ENCODE measurements around the gene LILRA2. TPM values are rescaled to one million over a fixed set of nuclear protein-coding genes. Genes with fewer than 3 reads are reported as not detected.

LILRA2 gene
- total and polyA plus RNA-seq, 10 of the 15 experiments (the other 5 are each of a cell fraction or from before 2014, with no cell fraction given) = 0.16 to 1.8 (median 0.43) TPM

DNA sequence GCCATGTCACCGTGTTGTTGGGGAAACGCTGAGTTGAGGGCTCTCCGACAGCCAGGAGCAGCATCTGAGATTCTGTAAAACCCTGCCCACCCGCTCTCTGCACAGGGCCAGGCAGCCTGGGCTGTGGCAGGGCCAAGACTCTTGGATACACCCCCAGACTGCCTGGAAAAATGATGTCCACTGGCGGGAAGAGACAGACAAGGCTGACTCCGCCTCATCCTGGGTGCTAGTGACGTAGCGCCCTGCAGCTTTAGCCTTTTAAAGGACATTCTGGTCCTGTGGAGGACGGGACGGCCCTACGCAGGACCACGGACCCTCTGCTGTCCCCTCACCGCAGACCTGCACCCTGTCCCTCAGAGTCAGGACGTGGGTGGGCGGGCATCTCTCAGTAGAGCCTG, 20.7 kb upstream of the LILRA2 start:
- intact Hi-C loops (cut with micrococcal nuclease; ENCODE audit: unreplicated experiment) = loop anchor here (5.0 kb wide), 3 partner anchors 36 to 71 kb away; no protein-coding TSS in a partner anchor

More for the DNA sequence above, 20.7 kb upstream of the LILRA2 start:
- in situ Hi-C loops (cut with MboI) = no loop called here
- BruUV-seq (replicated peaks) = no TSS peak
- Histone ChIP-seq H3K27ac (ENCODE audit: control insufficient read depth, insufficient read depth) (no peak overlapping the region), H3K9ac (ENCODE audit: control insufficient read depth, insufficient read depth, low read length) (no peak overlapping the region), H3K36me3 (ENCODE audit: control insufficient read depth in 2 of 2, insufficient read depth in 2 of 2, low read length in 1 of 2) (no peaks in the 10 kb centered on the region), H3K4me3 (no peak overlapping the region), H3K4me1 (ENCODE audit: control insufficient read depth, insufficient read depth, low read length) (peaks cover 27% of the 10 kb centered on the region), H4K20me1 (ENCODE audit: control insufficient read depth, insufficient read depth) (no peaks in the 10 kb centered on the region), H3K9me3 (replicated peaks; ENCODE audit: control insufficient read depth, insufficient read depth, low read length) (no peaks in the 10 kb centered on the region), H2AFZ (ENCODE audit: control insufficient read depth, low read depth, low read length) (no peak overlapping the region), H3K27me3 (replicated peaks in 1 of 2; ENCODE audit: control insufficient read depth in 2 of 2, insufficient read depth in 2 of 2, low read length in 1 of 2) (no peaks in the 10 kb centered on the region), H3K79me2 (ENCODE audit: control insufficient read depth, insufficient read depth, low read length) (no peaks in the 10 kb centered on the region), H3K4me2 (ENCODE audit: control insufficient read depth, insufficient read depth) (no peak overlapping the region)
- FAIRE-seq = no peak
- POLR2A ChIA-PET = no interaction called here
- TF ChIP-seq LARP7 (IDR thresholded peaks at IDR 0.05) (no peak), SPI1 (IDR thresholded peaks at IDR 0.05; ENCODE audit: borderline replicate concordance, insufficient read depth, low read depth, low read length) (no peak), YBX1 (IDR thresholded peaks at IDR 0.05) (no peak), RAD21 (IDR thresholded peaks at IDR 0.05; ENCODE audit: insufficient read depth, low read depth, low read length) (no peak), ZNF217 (IDR thresholded peaks at IDR 0.05) (no peak), BRCA1 (IDR thresholded peaks at IDR 0.05; ENCODE audit: low read depth, low read length) (no peak), NR2C1 (IDR thresholded peaks at IDR 0.05) (no peak), NR2C2 (IDR thresholded peaks at IDR 0.05; ENCODE audit: borderline replicate concordance, control insufficient read depth, insufficient read length, low read depth) (no peak), GATAD2B (conservative IDR thresholded peaks at IDR 0.05; ENCODE audit: low read depth) (no peak)
- TF ChIP-seq, protein P1, sequence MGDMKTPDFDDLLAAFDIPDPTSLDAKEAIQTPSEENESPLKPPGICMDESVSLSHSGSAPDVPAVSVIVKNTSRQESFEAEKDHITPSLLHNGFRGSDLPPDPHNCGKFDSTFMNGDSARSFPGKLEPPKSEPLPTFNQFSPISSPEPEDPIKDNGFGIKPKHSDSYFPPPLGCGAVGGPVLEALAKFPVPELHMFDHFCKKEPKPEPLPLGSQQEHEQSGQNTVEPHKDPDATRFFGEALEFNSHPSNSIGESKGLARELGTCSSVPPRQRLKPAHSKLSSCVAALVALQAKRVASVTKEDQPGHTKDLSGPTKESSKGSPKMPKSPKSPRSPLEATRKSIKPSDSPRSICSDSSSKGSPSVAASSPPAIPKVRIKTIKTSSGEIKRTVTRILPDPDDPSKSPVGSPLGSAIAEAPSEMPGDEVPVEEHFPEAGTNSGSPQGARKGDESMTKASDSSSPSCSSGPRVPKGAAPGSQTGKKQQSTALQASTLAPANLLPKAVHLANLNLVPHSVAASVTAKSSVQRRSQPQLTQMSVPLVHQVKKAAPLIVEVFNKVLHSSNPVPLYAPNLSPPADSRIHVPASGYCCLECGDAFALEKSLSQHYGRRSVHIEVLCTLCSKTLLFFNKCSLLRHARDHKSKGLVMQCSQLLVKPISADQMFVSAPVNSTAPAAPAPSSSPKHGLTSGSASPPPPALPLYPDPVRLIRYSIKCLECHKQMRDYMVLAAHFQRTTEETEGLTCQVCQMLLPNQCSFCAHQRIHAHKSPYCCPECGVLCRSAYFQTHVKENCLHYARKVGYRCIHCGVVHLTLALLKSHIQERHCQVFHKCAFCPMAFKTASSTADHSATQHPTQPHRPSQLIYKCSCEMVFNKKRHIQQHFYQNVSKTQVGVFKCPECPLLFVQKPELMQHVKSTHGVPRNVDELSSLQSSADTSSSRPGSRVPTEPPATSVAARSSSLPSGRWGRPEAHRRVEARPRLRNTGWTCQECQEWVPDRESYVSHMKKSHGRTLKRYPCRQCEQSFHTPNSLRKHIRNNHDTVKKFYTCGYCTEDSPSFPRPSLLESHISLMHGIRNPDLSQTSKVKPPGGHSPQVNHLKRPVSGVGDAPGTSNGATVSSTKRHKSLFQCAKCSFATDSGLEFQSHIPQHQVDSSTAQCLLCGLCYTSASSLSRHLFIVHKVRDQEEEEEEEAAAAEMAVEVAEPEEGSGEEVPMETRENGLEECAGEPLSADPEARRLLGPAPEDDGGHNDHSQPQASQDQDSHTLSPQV (IDR thresholded peaks at IDR 0.05) = no peak
- TF ChIP-seq, protein P2, sequence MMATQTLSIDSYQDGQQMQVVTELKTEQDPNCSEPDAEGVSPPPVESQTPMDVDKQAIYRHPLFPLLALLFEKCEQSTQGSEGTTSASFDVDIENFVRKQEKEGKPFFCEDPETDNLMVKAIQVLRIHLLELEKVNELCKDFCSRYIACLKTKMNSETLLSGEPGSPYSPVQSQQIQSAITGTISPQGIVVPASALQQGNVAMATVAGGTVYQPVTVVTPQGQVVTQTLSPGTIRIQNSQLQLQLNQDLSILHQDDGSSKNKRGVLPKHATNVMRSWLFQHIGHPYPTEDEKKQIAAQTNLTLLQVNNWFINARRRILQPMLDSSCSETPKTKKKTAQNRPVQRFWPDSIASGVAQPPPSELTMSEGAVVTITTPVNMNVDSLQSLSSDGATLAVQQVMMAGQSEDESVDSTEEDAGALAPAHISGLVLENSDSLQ (IDR thresholded peaks at IDR 0.05) = no peak
- TF ChIP-seq, protein P3, sequence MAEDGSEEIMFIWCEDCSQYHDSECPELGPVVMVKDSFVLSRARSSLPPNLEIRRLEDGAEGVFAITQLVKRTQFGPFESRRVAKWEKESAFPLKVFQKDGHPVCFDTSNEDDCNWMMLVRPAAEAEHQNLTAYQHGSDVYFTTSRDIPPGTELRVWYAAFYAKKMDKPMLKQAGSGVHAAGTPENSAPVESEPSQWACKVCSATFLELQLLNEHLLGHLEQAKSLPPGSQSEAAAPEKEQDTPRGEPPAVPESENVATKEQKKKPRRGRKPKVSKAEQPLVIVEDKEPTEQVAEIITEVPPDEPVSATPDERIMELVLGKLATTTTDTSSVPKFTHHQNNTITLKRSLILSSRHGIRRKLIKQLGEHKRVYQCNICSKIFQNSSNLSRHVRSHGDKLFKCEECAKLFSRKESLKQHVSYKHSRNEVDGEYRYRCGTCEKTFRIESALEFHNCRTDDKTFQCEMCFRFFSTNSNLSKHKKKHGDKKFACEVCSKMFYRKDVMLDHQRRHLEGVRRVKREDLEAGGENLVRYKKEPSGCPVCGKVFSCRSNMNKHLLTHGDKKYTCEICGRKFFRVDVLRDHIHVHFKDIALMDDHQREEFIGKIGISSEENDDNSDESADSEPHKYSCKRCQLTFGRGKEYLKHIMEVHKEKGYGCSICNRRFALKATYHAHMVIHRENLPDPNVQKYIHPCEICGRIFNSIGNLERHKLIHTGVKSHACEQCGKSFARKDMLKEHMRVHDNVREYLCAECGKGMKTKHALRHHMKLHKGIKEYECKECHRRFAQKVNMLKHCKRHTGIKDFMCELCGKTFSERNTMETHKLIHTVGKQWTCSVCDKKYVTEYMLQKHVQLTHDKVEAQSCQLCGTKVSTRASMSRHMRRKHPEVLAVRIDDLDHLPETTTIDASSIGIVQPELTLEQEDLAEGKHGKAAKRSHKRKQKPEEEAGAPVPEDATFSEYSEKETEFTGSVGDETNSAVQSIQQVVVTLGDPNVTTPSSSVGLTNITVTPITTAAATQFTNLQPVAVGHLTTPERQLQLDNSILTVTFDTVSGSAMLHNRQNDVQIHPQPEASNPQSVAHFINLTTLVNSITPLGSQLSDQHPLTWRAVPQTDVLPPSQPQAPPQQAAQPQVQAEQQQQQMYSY (CRISPR knock-in tag; IDR thresholded peaks at IDR 0.05) = no peak
- TF ChIP-seq, protein P4, sequence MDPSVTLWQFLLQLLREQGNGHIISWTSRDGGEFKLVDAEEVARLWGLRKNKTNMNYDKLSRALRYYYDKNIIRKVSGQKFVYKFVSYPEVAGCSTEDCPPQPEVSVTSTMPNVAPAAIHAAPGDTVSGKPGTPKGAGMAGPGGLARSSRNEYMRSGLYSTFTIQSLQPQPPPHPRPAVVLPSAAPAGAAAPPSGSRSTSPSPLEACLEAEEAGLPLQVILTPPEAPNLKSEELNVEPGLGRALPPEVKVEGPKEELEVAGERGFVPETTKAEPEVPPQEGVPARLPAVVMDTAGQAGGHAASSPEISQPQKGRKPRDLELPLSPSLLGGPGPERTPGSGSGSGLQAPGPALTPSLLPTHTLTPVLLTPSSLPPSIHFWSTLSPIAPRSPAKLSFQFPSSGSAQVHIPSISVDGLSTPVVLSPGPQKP (IDR thresholded peaks at IDR 0.05; ENCODE audit: low read depth, low read length) = no peak
- TF ChIP-seq, protein P5, sequence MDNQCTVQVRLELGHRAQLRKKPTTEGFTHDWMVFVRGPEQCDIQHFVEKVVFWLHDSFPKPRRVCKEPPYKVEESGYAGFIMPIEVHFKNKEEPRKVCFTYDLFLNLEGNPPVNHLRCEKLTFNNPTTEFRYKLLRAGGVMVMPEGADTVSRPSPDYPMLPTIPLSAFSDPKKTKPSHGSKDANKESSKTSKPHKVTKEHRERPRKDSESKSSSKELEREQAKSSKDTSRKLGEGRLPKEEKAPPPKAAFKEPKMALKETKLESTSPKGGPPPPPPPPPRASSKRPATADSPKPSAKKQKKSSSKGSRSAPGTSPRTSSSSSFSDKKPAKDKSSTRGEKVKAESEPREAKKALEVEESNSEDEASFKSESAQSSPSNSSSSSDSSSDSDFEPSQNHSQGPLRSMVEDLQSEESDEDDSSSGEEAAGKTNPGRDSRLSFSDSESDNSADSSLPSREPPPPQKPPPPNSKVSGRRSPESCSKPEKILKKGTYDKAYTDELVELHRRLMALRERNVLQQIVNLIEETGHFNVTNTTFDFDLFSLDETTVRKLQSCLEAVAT (IDR thresholded peaks at IDR 0.05) = no peak
- no peak for ATAC-seq
- RAD21 ChIA-PET (ENCODE audit: unreplicated experiment) = no interaction called here
- SMC1A ChIA-PET (ENCODE audit: uncharacterized antibody, unreplicated experiment) = no interaction called here
- CTCF ChIA-PET = no interaction called here
- no peak for DNase-seq (ENCODE audit: low read depth, low spot score)
- 85% methylated on average over 13 of the region's 15 CpGs for WGBS (ENCODE audit: insufficient coverage, insufficient replicate concordance, low lambda C conversion rate, missing lambda C conversion rate)

Data from GM12878 (cell line).